HG02759 (cell line): ENCODE measurements around the gene SCN4A.
"Not testable (repeated sequence)": the region's sequence is repeated elsewhere in the genome, so short reads cannot be mapped to it uniquely, and the experiment has no call there.

Experiments used
- ATAC-seq: cut with Tn5 transposase; IDR thresholded peaks from one replicate; pipeline ENCODE4 v1.9.1; 2021; ENCODE audit warnings: mild to moderate bottlenecking, moderate library complexity; ENCODE audit not compliant: unreplicated experiment

SCN4A gene

DNA sequence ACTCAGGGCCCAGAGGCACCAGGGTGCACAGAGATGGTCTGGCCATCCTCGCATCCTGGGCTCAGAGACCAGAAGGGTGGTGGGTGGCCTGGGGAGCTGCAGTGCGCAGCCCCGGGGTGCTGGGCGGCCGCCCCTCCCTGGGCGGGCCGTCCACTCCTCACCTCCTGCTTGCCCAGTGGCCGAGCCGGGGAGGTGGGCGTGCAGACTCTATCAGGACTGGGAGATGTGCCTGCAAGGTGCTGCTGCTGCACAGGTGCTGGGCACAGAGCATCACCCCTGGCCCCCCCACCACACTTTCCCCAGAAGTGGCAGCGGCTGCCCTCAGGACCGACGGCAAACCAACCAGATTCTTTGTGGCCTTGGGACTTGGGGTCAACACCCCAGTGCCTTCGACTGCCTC lies at the start of gene SCN4A:
TSS of gene SCN4A (minus strand) at position 123 of the 400 bp plus-strand sequence. CDS start at position 46, 77 bp downstream.
- no peak for ATAC-seq

DNA sequence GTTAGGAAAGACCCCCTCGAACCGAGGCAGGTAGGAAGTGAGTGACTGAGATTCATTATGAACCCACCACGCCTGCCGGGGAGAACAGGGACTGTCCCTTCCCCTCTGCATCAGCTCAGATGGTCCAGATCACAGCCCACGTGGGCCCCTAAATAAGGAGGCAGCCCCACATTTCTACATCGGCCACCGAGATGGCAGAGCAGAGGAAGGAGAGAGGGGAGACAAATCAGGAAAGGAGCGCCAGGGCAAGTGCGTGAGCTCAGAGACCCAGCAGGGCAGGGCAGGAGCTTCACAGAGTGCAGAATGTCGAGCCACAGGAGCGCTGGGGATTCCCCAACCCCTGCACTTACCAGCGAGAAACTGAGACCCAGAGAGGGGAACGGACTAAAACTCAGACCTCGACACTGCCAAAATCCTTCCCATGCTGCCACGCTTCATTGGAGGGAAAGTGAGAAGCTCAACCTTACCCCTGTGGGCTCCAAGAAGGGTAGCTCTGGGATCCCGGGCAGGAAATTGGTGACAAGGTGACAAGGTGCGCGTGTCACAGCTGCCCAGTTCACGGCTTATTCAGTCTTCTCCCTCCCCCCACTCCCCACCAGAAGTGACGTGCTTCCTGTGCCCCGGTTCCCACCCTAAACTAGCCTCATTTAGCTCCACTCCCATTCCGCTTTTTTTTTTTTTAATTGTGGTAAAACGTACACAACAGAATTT lies 47.5 kb upstream of the SCN4A start, which contains the start of gene ICAM2:
TSS of gene ICAM2 (minus strand) at position 578 of the 711 bp plus-strand sequence. CDS start 13,942 bp downstream, outside the sequence.
- peak; percentile 75 for ATAC-seq

DNA sequence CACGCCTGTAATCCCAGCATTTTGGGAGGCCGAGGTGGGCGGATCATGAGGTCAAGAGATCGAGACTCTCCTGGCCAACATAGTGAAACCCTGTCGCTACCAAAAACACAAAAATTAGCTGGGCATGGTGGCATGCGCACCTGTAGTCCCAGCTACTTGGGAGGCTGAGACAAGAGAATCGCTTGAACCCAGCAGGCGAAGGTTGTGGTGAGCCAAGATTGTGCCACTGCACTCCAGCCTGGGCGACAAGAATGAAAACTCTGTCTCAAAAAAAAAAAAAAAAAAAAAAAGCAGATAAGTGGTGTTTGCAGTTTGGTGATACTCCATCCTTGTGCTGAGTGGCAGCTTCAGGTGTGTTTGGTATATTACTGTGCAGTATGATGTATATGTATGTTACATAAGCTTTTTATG lies 46.8 kb upstream of the SCN4A start:
- not testable (repeated sequence) for ATAC-seq

DNA sequence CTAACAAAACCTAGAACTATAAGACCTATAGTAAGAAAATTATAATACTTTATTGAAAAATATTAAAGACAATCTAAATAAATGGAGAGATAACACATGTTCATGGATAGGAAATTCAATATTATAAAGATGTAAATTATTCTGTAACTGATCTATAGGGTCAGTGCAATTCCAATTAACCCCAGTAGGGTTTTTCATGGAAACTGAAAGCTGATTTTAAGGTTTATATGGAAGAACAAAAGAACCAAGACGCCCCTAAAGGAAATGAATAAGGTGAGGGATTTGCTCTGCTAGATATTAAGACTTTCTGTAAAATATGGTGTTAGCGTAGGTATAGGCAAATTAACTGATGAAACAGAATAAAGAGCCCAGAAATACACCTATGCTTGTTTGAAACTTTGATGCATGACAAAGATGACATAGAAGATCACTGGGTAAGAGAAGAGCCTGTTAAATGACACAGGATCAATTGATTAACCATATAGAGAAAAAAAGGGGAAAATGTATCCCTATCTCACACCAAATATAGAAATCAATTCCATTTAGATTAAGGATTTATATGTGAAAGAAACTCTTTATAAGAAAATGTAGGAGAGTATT lies 44.8 kb upstream of the SCN4A start:
- no peak for ATAC-seq

DNA sequence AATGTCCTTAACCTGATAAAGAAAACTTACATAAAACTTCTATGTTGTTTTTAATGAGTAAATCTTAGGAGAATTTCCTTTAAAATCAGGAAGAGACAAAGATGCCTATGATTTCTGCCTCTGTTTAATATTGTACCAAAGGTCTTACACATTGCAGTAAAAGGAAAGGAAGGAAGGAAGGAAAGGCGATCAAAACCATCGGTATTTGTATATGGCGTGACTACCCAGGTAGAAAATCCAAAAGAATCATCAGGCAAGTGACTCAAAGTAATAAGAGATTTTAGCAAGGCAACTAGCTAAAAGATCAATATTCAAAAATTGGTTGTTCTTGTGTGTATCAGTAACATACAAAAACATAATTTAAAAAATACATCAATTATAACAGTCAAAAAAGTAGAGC lies 44.3 kb upstream of the SCN4A start:
- no peak for ATAC-seq

DNA sequence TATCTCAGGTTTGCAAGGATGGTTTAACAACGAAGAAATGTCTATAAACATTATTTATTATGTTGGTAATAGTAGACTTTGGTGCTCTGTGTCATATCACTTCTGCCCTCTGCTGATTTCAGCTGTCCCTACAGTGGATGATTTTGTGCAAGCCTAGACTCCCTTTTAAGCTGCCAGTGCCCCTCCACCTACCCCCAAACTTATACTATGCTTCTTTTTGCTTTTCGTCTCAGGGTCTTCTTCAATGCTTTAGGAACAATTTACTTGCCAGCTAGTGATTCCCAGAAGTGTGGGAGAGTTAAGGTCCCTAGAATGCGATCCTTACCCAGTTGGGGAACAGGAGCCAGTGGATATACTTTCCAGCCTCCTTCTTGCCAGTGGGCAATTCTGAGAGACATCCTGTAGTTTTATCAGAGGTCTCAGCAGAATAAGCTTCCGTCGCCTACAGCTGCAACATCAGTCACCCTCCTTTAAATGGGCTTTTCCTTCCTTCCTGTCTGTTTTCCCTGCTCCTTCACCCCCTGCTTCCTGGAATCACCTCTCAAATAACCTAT lies 43.6 kb upstream of the SCN4A start:
- ATAC-seq, result no peak

DNA sequence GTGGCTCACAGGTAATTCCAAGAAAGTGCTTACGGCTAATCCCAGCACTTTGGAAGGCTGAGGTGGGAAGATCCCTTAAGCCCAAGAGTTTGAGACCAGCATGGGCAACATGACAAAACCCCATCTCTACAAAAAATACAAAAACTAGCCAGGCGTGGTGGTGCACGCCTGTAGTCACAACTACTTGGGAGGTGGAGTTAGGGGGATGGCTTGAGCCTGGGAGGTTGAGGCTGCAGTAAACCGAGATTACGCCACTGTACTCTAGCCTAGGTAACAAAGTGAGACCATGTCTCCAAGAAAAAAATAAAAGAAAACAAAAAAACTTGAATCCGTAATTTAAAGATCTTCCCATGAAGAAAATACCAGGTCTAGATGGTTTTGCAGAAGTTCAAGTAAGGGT lies 42.7 kb upstream of the SCN4A start:
- ATAC-seq, result no peak

DNA sequence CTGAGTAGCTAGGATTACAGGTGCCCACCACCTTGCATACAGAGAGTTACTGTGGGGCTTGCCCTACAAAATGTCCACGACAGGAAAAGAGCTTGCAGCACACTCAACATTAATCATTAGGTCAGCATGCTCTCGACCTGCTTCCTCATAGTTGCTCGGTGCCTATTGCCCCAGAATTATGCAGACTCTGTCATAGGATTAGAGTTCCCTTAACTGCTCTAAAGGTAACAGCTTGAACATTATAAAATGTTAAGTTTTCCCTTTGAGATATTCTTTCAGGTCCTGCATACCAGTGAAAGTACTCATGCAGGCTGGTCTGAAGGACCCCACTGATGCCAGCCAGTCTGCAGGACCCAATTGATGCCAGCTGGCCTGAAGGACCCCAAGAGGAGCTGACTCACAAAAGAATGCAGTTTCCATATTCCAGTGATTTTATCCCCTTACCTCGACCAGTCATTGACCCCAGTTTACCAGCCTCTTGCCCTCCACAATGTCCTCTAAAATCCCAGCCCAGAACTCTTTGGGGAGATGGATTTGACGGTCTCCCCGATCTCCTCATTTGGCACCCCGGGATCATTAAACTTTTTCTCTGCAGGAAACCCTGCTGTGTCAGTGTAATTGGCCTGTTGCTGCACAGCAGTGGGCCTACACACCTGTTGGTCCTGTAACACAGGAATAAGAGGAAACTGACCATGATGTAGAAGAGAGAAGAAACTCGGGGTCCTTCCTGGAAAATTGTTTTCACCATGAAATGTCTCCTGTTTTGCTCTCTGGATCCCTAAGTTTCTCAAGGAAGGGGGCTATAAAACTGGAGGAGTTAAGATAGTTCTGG lies 37.1 kb upstream of the SCN4A start:
- no peak for ATAC-seq

DNA sequence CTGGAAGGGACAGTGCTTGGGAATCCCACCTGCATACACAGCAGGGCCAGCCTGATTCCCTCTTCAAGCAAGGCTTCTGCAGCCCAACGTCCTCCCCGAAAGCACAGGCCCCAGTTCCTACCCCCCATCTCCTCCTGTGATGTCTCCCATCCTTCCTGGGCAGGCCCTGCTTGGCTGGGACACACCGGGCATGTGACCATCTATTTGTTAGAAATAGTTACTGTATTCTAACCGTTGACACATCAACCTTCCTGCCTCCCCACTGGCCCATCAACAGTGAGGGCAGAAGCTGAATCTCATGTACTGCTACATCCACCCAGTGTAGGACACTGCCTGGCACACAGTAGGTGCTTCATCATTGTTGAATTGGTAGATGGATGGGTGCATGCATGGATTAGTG lies 36.1 kb upstream of the SCN4A start:
- ATAC-seq, result no peak

DNA sequence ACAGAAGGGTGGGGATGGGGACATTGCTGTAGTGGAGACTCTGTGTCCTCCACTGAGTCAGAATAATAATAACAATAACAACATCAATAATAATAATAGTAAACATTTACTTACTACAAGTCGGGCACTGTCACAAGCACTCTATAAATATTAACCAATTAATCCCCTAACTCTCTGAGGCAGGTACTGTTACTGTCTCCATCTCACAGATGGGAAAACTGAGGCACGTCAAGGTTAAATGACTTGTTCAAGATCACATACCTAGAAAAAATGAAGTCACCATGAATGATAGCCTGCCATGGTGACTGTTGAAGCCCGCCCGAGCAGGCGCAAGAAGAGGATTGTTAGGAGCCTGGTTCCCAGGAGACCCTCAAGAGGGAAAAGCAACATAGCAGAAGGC lies 35.6 kb upstream of the SCN4A start:
- ATAC-seq, result no peak

DNA sequence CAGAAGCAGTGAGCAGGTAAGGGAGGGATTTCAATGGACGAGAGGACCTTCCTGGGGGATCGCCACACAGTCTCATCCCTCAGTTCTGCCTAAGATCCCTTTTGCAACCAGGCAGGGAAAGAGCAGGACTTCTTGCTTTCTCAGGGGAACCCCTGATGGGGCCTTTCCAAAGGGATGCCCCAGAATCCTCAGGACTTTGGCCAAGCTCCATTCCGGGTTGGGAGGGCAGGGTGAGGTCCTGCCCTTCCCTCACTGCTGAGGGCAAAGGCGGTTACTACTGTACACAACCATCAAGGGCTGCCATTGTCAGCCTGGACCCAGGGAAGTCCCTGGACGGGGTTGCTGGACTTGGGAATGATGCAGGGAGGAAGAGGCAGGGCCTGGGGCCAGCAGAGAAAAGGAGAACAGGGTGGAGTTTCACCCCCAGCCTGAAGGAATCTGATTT lies 35.1 kb upstream of the SCN4A start:
- ATAC-seq, result no peak

DNA sequence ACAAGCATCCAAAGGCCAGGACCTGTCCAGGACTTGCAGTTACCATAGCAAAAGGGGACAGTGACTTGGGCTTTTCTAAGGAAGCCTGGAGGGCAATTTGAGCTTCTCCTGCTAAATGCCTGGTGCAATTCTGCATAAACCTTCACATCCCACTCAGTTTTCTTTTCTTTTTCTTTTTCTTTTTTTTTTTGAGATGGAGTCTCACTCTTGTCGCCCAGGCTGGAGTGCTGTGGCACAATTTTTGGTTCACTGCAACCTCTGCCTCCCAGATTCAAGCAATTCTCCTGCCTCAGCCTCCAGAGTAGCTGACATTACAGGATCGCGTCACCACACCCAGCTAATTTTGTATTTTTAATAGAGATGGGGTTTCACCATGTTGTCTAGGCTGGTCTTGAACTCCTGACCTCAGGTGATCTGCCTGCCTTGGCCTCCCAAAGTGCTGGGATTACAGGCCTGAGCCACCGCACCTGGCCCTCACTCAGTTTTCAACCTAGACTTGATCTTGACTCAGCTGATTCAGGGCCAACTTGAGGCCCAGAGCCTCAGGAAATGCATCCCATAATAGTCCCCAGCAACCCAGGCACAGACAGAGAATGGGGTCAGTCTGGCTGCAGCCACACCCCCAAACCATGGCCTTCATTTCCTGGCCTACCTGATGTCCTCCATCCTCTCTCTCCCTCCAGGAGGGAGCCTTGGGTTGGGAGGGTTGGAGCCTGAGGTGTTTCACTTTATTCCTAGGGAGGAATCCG lies 34.5 kb upstream of the SCN4A start:
- ATAC-seq, result not testable (repeated sequence)

DNA sequence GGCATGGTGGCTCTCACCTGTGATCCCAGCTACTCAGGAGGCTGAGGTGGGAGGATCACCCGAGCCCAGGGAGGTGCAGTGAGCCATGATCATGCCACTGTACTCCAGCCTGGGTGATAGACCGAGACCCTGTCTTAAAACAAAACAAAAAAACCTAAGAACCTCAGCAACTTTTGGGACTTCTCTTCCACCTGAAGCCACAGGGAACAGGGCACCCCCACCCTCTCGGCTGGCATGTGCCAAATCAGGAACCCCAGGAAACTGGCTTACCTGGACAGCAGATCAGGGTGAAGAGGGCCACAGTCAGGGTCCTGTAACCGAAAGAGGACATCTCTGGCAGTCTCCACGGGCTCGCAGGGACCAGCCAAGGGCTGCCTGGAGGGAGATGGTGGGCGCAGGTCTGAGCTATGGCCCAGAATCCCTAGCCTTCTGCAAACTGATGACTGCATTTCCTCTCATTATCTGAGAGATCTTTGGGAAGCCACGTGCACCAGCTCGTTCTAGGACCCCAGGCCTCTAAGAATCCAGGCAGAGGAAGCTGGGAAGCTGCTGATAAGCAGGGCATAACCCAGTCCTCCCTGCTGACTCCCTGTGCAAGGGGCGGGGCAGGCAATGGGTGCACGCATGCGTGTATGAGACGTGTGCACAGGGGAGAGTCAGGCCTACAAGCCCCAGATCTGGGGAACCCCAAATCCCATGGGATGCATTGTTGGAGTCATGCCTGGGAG lies 33.8 kb upstream of the SCN4A start:
- ATAC-seq, result no peak

DNA sequence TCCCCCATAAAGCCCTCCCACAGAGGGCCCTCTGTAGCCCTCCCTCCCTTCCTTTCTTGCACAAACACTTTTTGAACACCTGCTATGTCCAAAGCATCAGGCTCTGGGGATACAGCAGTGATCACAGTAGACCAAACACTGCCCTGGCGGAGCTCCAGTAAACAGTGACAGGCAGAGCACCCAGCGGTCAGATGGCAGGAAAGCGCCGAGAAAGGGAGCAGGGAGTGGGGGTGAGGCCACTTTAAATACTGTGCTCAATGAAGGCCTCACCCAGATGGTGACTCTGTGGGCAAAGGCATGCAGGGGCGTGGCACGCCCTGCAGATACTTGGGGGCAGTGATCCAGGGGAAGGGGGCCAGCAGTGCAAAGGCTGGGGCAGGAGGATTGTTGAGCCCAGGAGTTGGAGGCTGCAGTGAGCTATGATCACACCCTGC lies 33.0 kb upstream of the SCN4A start:
- no peak for ATAC-seq

DNA sequence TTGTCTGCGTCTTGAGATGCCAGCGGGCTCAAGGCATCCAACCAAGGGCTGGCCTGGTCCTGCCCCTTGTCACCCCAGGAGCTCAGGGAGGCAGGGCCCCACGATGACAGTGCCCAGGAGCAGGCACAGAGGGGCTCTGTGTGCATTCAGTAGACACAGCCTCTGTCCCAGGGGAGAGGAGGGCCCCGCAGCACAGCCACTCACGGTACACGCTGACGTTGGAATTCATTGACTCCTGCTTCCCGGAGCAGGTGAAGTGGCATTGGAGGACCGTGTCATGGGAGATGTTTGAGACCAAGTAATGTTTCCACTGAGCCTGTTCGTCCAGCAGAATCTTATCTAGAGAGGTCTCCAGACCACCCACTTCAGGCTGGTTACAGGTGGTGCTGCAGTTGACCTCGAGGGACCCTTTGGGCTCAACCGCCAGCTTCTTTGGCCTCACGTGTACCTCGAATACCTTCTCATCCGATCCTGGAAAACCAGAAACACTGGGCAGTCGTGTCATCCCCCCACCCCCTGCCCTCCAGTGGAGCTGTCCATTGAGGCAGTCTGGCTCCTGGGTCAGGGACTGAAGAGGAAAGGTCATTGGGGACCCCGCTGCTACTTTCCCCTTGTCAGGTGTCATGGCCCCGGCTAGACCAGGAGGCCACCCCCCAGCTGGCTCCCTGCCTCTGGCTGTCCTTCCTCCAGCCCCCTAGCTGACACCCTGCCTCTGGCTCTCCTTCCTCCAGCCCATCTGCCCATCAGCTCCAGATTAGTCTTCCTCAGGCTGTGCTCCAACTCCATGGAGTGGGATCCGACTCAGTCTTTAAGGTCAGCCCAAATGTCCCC lies 32.4 kb upstream of the SCN4A start:
- no peak for ATAC-seq

DNA sequence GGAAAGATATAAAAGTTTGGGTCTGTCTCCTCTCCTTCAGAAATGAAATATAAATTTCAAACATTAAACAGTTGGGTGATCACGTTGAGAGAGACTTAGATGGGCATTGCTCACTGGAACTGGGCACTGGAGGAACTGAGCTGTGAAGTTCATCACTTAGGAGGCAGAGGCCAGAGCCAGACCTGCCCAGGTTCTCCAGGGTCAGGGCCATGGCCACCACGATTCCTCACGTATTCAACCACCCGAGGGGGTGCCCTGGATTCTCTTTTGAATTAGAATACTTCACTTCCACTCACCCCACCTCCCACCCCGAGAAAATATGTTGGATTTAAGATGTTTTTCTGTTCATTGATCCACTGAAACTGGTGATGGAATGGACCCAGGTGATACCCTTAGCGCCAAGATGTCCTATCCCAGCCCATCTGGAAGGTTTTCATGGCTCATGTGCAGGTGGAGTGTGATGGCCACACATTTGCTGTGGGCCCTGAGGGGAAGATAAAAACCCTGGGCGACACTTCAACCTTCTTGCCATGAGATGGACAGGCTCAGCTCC lies 31.6 kb upstream of the SCN4A start:
- no peak for ATAC-seq

DNA sequence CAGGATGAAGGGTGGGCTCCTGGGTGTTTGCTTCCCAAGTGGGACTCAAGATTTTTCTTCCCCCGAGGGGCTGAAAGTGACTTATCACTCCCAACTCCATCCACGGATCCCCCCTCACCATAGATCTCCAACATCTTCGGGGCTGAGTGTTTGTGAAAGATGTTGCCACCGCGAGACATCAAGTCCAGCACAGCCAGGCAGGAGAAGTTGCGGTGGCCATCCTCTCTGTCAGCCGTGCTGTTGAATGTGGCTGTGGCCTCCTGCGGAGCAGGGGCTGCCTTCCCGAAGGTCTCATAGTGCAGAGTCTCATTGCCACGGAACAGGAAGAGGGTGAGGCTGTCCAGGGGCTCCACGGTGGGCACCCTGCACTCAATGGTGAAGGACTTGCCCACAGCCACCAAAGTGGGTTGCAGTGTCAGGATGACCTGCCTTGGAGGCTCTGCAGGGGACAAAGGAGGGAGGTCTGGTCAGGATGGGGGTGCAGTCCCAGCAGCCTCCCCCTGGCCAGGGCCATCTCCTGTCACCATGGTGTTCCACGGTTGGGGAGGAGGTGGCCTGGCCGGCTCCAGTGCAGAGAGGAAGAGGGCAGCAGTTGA lies 30.9 kb upstream of the SCN4A start:
- no peak for ATAC-seq
